HG03097 (cell line): ENCODE results near the gene RALB.

ENCODE experiments used
- ATAC-seq: cut with Tn5 transposase; IDR thresholded peaks from one replicate; pipeline ENCODE4 v1.9.1; 2021; ENCODE audit not compliant: unreplicated experiment, low FRiP score

RALB gene

GRCh38 chr2:120261387-120262006, 8.8 kb downstream of the RALB start:
- ATAC-seq = peak; percentile 62

- ATAC-seq = no peak
Observed at GRCh38 chr2:120262150-120262549, 9.5 kb downstream of the RALB start.

DNA sequence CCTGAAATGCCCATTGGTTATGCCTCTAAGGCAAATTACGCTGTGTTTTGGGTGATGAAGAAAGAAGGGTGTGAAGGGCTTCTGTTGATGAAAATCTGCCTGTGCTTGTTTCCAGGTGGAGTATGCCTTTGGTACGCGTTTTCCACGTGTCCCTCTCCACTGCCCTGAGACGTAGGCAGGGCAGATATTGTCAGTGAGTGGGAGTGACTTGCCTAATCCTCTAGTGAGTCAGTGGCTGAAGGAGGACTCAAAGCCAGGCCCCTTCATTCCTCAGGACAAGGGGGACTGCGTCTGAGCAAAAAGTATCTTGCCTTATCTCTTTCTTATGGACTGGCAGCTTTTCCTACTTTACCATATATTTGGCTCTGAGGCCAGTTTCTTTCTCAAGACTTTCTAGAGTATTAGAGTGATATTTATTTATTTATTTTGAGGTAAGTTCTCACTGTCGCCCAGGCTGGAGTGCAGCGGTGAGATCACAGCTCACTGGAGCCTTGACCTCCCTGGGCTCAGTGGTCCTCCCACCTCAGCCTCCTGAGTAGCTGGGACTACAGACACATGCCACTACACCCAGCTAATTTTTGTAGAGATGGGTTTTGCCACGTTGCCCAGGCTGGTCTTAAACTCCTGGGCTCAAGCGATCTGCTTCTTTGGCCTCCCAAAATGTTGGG, 10.2 kb downstream of the RALB start:
- no peak for ATAC-seq

DNA sequence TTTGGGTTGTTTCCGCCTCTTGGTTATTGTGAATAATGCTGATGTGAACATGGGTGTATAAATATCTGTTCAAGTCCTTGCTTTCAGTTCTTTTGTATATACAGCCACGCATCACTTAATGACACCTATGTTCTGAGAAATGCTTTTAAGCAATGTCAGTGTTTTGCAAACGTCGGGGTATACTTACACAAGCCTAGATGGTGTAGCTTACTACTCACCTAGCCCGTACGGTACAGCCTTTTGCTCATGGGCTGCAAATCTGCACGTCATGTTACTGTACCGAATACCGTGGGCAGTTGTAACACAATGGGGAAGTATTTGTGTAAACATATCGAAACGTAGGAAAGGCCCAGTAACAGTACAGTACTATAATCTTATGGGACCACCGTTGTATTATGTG, 12.4 kb downstream of the RALB start:
- ATAC-seq = no peak

GRCh38 chr2:120267348-120267747, 14.7 kb downstream of the RALB start:
- no peak for ATAC-seq

DNA sequence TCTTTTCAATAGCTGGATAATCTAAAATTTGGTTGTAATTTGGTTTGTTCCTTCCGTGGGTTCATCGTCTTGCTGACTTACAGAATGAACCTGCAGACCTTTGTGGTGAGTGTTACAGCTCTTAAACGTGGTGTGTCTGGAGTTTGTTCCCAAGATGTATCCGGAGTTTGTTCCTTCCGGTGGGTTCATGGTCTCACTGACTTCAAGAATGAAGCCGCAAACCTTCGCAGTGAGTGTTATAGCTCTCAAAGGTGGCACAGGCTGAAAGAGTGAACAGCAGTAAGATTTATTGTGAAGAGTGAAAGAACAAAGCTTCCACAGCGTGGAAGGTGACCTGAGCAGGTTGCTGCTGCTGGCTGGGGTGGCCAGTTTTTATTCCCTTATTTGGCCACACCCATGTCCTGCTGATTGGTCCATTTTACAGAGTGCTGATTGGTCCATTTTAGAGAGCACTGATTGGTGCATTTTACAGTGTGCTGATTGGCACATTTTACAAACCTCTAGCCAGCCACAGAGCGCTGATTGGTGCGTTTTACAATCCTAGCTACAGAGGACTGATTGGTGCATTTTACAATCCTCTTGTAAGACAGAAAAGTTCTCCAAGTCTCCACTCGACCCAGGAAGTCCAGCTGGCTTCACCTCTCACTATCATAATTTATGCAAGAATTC, 16.6 kb downstream of the RALB start:
- ATAC-seq = no peak

DNA sequence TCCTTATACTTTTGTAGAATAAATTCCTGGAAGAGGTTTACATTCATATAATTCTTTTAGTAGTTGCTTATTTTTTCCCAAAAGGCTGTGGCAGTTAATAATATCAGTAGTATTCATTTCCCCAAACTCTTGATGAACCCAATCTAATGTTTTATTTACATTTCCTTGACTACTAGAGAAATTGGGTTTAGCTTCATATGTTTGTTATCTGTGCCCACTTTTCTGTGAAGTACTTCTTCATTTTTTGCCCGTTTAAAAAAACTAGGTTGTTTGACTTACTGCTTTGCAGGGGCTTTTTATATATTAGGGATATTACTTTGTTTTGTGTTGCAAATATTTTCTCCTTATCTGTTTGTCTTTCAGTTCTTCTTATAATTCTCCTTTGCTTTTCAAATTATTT, 17.2 kb downstream of the RALB start:
- ATAC-seq = no peak

GRCh38 chr2:120271711-120272379, 19.2 kb downstream of the RALB start:
- ATAC-seq = no peak

- ATAC-seq = no peak
Observed at GRCh38 chr2:120272763-120273481, 20.3 kb downstream of the RALB start.

DNA sequence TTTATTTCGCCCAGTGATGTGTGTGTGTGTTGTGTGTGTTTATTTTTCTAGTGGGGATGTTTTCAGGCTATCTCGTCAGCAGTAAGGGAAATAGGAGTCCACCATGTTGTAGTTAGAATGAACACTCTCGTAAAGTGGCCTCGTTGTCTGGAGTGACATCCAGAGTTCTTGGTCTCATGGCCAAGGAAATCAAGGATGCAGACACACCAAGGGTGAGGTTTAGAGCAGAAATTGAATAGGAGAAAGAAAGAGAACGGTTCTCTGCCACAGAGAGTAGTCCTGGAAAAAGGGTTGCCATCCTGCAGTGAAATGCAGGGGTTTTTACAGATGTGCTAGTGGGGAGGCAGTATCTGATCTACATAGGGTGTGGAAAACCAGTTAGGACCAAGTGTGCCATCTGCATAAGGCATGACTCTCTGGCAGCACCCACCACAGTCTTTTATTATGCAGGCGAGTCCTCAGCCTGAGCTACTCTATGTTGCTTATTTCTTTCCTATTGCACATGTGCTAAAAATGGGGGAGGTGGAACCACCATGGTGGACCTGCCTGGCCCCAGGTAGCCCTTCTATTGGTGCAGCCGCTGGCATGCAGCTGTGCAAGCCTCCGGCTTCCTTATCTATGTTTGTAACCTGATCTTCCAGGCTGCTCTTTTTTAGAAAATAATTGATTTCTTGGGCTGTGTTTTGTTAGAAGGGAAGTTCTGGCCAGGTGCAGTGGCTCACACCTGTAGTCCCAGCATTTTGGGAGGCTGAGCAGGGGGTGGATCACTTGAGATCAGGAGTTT, 23.2 kb downstream of the RALB start:
- ATAC-seq = no peak

- no peak for ATAC-seq
Observed at GRCh38 chr2:120277505-120278205, 25.0 kb downstream of the RALB start.

DNA sequence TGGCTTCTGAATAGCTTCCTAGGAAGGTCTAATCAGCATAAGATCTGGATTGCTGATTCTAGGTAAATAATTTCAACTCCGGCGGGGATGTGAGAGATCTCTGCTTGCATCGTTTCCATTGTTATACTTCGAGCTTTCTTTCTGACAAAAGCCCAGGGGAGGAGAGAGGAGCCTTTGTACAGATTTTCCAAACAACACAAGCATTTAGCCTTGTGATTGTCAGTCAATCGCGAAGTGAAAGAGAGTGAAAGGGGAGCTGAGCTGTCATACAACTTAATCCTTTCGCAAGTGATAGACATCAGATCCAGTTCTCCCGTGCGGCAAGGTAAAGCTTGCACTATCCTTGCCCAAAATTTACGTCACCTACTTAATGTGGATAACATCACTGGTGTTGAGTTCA, 26.2 kb downstream of the RALB start:
- ATAC-seq = no peak

GRCh38 chr2:120279708-120280107, 27.1 kb downstream of the RALB start:
- ATAC-seq = no peak

DNA sequence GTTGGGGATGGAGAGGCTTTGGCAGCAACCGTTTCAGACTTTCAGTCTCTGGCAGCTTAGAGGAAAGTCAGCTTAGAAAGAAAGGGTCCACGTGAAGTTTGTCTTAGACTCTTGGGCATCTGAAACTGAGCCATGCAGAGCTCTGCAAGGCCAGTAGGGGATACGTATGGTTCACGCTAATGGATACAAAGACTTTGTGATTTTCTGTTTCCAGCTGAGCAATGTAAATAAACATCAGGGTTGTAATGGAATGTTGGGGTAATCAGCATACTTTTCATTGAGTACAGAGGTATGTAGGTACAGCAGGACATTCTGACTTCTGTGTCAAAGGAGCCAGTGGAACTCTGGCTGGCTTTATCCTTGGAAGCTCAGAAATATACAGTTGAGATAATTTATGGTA, 31.0 kb downstream of the RALB start:
- ATAC-seq = no peak

- no peak for ATAC-seq
Observed at GRCh38 chr2:120285056-120285455, 32.4 kb downstream of the RALB start.

DNA sequence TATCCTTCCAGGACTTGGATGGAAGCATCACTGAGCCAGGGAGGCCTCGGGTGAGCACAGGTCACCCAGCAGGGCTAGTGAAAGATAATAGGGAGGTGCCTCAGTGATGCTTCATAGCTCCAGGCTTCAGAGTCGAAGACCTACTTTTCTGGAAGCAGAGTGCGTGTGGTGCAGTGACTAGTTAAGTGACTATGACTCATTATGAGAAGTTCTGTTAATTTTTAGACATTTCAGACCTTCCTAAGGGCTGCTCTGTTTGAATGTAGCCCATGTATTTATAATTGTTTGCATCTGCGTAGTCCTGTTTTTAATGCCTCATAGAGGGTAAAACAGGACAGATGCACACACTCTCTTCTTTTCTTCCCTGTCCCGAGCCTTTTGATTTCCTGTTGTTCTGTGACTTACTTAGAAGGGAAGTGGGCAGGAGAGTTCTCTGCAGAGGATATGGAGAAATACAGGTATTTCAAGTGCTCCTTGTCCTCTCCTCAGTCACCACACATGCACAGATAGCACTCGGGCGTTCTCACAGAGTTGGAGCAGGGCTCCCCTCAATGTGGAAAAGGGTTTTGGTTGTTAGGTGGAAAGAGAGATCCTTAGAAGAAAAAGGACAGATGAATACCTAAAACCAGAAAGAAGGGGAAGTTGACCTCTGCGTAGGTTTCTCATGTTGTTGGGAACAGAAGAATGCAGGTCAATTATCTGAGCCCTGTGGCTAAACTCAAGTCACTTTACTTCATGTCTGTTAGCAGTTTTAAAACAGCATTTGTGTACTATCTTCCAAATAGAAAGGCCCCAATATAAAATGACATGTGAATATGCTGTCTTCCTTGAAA, 34.7 kb downstream of the RALB start:
- peak; percentile 85 for ATAC-seq

GRCh38 chr2:120288016-120288373, 35.3 kb downstream of the RALB start:
- no peak for ATAC-seq

- ATAC-seq = no peak
Observed at GRCh38 chr2:120289221-120289906, 36.7 kb downstream of the RALB start.
